ENCODE results near the gene SLC35F6.

SLC35F6 gene

GRCh38 chr2:26740346-26740745, 23.7 kb upstream of the SLC35F6 start:
- no peak for DNase-seq
- Histone ChIP-seq H3K27me3 (replicated peaks) (no peaks in the 10 kb centered on the region), H3K36me3 (replicated peaks) (no peaks in the 10 kb centered on the region), H3K4me3 (ENCODE audit: low read depth, low read length) (no peak overlapping the region), H3K27ac (no peak overlapping the region)
- in situ Hi-C loops (cut with HindIII; ENCODE audit: low pct_ligation_motif_present, low sequenced_read_pairs) = no loop called here
- TF ChIP-seq CTCF (IDR thresholded peaks at IDR 0.05; ENCODE audit: low read depth, low read length, missing control alignments) = no peak

GRCh38 chr2:26740890-26741302, 23.2 kb upstream of the SLC35F6 start:
- Histone ChIP-seq H3K27ac (no peak overlapping the region), H3K27me3 (replicated peaks) (no peaks in the 10 kb centered on the region), H3K4me3 (ENCODE audit: low read depth, low read length) (no peak overlapping the region), H3K36me3 (replicated peaks) (no peaks in the 10 kb centered on the region)
- no peak for TF ChIP-seq CTCF (IDR thresholded peaks at IDR 0.05; ENCODE audit: low read depth, low read length, missing control alignments)
- in situ Hi-C loops (cut with HindIII; ENCODE audit: low pct_ligation_motif_present, low sequenced_read_pairs) = no loop called here
- no peak for DNase-seq

GRCh38 chr2:26742048-26742770, 21.9 kb upstream of the SLC35F6 start:
- no peak for TF ChIP-seq CTCF (IDR thresholded peaks at IDR 0.05; ENCODE audit: low read depth, low read length, missing control alignments)
- no peak for DNase-seq
- Histone ChIP-seq H3K27me3 (replicated peaks) (no peaks in the 10 kb centered on the region), H3K36me3 (replicated peaks) (no peaks in the 10 kb centered on the region), H3K27ac (no peak overlapping the region), H3K4me3 (ENCODE audit: low read depth, low read length) (no peak overlapping the region)
- in situ Hi-C loops (cut with HindIII; ENCODE audit: low pct_ligation_motif_present, low sequenced_read_pairs) = no loop called here

- no peak for DNase-seq
- in situ Hi-C loops (cut with HindIII; ENCODE audit: low pct_ligation_motif_present, low sequenced_read_pairs) = no loop called here
- no peak for TF ChIP-seq CTCF (IDR thresholded peaks at IDR 0.05; ENCODE audit: low read depth, low read length, missing control alignments)
Observed at GRCh38 chr2:26743852-26744251, 20.2 kb upstream of the SLC35F6 start.

GRCh38 chr2:26744953-26745352, 19.1 kb upstream of the SLC35F6 start:
- DNase-seq = no peak
- Histone ChIP-seq H3K4me3 (ENCODE audit: low read depth, low read length) (no peak overlapping the region), H3K27me3 (replicated peaks) (no peaks in the 10 kb centered on the region), H3K27ac (no peak overlapping the region), H3K36me3 (replicated peaks) (no peaks in the 10 kb centered on the region)
- no peak for TF ChIP-seq CTCF (IDR thresholded peaks at IDR 0.05; ENCODE audit: low read depth, low read length, missing control alignments)
- in situ Hi-C loops (cut with HindIII; ENCODE audit: low pct_ligation_motif_present, low sequenced_read_pairs) = no loop called here

More at GRCh38 chr2:26743852-26744251, 20.2 kb upstream of the SLC35F6 start:
- H3K36me3 ChIP-seq (replicated peaks) = no peaks in the 10 kb centered on the region
- H3K27me3 ChIP-seq (replicated peaks) = no peaks in the 10 kb centered on the region
- H3K27ac ChIP-seq = no peak overlapping the region
- no peak overlapping the region for H3K4me3 ChIP-seq (ENCODE audit: low read depth, low read length)
